Mesothelial cell of epicardium (in vitro differentiated cells): ENCODE data around the gene GRPEL1. TPM values are rescaled to one million over a fixed set of nuclear protein-coding genes. Genes with fewer than 3 reads are reported as not detected.
A peak's percentile ranks its signal among the peaks of the same experiment; 100 is the strongest.

Experiments used
- DNase-seq, 2 experiments: peaks; one replicate each; pipeline ENCODE4 v3.0.0; 2021; ENCODE audit warnings: low spot score in 2 of 2; ENCODE audit not compliant: unreplicated experiment in 2 of 2
- H3K27ac Mint-ChIP-seq: 2 replicates; pipeline ENCODE4 v1.8.0; 2021; ENCODE audit warnings: mixed read lengths
- H3K27me3 Mint-ChIP-seq: 2 replicates; pipeline ENCODE4 v1.8.0; 2021; ENCODE audit warnings: low read depth, mixed read lengths
- H3K36me3 Mint-ChIP-seq: 2 replicates; pipeline ENCODE4 v1.8.0; 2021; ENCODE audit warnings: mixed read lengths
- H3K4me1 Mint-ChIP-seq: 2 replicates; pipeline ENCODE4 v1.8.0; 2021; ENCODE audit warnings: mixed read lengths
- H3K4me3 Mint-ChIP-seq: 2 replicates; pipeline ENCODE4 v1.8.0; 2021; ENCODE audit warnings: mild to moderate bottlenecking, moderate library complexity, mixed read lengths
- H3K9me3 Mint-ChIP-seq: 2 replicates; pipeline ENCODE4 v1.8.0; 2021; ENCODE audit warnings: mixed read lengths
- total RNA-seq: library from RNA; stranded (reverse); gene quantifications from 3 replicates; pipeline ENCODE4 v1.2.1, GENCODE V29; 2021
- TF ChIP-seq, protein P1 (sequence below): fragments of 200-600 bp; sonication (generic); IDR thresholded peaks from one replicate; pipeline ENCODE4 v1.5.0; 2021; ENCODE audit warnings: antibody characterized with exemption; ENCODE audit not compliant: unreplicated experiment

The GRPEL1 gene
- total RNA-seq, 1 donor from 2014 or later = 17.3 TPM

DNA sequence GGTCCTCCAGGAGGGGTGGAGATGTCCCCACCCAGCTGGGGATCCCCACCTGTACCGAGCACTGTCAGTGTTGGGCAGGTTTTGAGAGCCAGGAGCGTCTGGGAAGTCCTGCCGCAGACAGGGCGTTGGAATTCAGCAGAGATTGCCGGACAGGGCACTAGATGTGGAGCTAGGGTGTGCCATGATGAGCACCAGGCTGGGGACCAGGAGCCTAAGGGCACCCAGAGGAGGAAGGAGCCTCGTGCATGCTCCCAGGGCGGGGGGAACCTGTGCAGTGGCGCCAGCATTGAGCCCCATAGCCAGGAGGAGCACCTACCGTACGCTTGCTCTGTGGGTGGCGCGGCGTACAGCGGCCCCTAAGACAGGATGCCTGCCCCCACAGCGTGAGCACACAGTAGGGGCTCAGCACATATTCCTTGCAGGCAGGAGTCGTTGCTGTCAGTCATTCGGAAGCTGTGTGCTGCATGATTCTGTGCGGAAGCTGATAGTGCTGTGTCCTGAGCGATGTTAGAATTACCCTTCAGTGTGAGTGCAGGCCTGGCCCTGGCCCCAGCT is 43.5 kb downstream of the GRPEL1 start:
- TF ChIP-seq, protein P1, sequence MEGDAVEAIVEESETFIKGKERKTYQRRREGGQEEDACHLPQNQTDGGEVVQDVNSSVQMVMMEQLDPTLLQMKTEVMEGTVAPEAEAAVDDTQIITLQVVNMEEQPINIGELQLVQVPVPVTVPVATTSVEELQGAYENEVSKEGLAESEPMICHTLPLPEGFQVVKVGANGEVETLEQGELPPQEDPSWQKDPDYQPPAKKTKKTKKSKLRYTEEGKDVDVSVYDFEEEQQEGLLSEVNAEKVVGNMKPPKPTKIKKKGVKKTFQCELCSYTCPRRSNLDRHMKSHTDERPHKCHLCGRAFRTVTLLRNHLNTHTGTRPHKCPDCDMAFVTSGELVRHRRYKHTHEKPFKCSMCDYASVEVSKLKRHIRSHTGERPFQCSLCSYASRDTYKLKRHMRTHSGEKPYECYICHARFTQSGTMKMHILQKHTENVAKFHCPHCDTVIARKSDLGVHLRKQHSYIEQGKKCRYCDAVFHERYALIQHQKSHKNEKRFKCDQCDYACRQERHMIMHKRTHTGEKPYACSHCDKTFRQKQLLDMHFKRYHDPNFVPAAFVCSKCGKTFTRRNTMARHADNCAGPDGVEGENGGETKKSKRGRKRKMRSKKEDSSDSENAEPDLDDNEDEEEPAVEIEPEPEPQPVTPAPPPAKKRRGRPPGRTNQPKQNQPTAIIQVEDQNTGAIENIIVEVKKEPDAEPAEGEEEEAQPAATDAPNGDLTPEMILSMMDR = no peak
- DNase-seq = no peak
- no peaks in the 10 kb centered on the region for H3K27me3 Mint-ChIP-seq
- no peaks in the 10 kb centered on the region for H3K9me3 Mint-ChIP-seq
- H3K4me1 Mint-ChIP-seq = no peaks in the 10 kb centered on the region
- peaks cover 23% of the 10 kb centered on the region for H3K36me3 Mint-ChIP-seq
- H3K27ac Mint-ChIP-seq = no peak overlapping the region
- no peak overlapping the region for H3K4me3 Mint-ChIP-seq

DNA sequence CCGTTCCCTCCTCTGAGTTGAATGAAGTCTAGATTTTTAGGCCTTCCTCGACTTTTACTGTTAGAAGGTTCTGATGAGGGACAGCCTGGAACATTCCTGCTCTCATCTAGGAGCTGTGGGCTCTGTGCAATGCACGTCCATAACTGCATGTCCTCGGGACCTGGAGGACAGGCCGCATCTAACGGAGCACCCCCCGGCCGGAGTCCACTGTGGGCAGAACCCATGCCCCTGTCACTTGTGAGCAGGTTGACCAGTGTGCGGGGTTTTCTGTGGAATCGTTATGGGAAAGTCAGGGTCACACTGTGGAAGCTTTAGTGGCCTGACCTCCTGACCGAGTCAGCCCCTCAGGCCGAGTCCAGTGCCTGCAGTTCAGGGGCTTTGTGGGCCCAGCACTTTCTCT is 44.0 kb downstream of the GRPEL1 start:
- Mint-ChIP-seq H3K4me1 (no peaks in the 10 kb centered on the region), H3K27ac (no peak overlapping the region), H3K27me3 (no peaks in the 10 kb centered on the region), H3K36me3 (peaks cover 26% of the 10 kb centered on the region), H3K4me3 (no peak overlapping the region), H3K9me3 (no peaks in the 10 kb centered on the region)
- TF ChIP-seq, protein P1 = no peak
- DNase-seq = no peak

DNA sequence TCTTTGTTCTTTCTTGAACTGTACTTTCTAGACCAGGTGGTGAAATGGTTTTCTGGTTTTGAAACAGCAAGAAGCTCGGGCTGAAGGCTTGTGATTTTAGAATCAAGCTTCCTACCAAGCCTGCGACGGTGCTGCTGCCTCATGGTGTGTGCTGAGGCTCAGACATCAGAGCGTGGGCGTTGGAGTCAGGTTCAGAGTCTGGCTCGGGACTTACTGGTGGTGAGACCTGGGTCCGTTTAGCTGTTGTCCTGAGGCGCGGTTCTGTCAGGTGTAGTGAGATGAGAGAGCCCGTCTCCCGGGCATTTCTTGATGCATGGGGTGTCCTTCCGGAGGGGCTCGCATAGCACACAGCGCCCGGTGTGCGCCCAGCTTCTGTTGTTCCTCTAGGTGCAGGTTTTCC is 44.4 kb downstream of the GRPEL1 start:
- Mint-ChIP-seq H3K4me1 (no peaks in the 10 kb centered on the region), H3K9me3 (no peaks in the 10 kb centered on the region), H3K27me3 (no peaks in the 10 kb centered on the region), H3K27ac (no peak overlapping the region), H3K36me3 (peaks cover 29% of the 10 kb centered on the region), H3K4me3 (no peak overlapping the region)
- TF ChIP-seq, protein P1 = no peak
- DNase-seq = no peak

DNA sequence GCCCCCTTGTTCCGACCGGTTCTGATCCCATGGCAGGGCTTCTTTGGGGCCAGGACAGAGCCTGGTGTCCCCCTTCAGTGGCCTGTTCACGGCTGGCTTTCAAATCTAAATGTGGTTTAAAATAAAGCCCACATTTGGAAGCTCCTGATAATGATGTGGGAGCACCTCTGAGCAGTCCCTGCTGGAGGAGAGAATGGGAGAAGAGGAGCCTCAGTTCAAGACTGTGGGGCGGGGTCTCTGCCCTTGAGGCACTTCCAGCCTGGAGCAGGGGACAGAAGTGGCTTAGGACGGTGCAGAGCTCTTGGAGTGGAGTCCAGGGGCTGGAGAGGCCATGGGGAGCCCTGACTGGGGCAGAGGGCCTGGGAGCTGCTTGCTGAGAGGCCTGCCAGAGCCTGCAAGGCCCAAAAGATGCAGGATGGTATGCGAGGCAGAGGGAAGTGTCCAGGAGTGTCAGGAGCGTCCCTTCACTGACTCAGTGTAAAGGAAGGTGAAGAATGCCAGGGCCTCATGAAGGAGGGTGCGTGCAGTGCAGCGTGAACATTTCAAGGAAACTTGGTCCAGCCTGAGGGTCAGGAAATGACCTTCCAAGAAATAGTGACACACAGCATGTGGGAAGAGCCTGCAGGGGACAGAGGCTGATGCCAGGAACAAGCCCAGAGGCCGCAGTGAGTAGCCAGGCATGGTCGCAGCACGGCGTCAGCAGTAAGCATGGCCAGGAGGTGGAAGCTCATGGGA is 45.8 kb downstream of the GRPEL1 start:
- Mint-ChIP-seq H3K9me3 (no peaks in the 10 kb centered on the region), H3K27ac (peak overlapping the region; percentile 28), H3K36me3 (peaks cover 23% of the 10 kb centered on the region), H3K4me3 (no peak overlapping the region), H3K27me3 (no peaks in the 10 kb centered on the region), H3K4me1 (no peaks in the 10 kb centered on the region)
- TF ChIP-seq, protein P1 = no peak
- DNase-seq = no peak

DNA sequence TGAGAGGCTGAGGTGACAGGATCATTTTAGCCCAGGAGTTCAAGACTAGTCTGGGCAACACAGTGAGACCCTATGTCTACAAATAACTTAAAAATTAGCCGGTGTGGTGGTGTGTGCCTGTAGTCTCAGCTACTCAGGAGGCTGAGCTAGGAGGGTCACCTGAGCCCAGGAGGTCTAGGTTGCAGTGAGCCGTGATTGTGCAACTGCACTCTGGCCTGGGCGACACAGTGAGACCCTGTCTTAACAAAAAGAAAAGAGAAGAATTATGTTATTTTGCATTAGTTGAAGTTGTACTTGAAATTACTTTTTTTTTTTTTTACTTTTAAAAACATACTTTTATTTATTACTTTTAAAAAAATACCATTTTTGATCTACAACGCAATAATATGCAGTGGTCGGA is 46.5 kb downstream of the GRPEL1 start:
- H3K4me1 Mint-ChIP-seq = no peaks in the 10 kb centered on the region
- H3K36me3 Mint-ChIP-seq = peaks cover 19% of the 10 kb centered on the region
- H3K27ac Mint-ChIP-seq = peak overlapping the region; percentile 40

More for the DNA sequence above, 46.5 kb downstream of the GRPEL1 start:
- Mint-ChIP-seq H3K9me3 (no peaks in the 10 kb centered on the region), H3K4me3 (no peak overlapping the region), H3K27me3 (no peaks in the 10 kb centered on the region)
- TF ChIP-seq, protein P1 = no peak
- DNase-seq = no peak
